T-helper 17 cell (primary cell): ENCODE measurements around the gene AFM. TPM values are rescaled to one million over a fixed set of nuclear protein-coding genes. Genes with fewer than 3 reads are reported as not detected.
"Not testable (repeated sequence)": the region's sequence is repeated elsewhere in the genome, so short reads cannot be mapped to it uniquely, and the experiment has no call there.

Experiments
- ATAC-seq: fragments of 150-1000 bp; cut with Tn5 transposase; 2 replicates; pipeline ENCODE4 v1.10.0; 2021; ENCODE audit warnings: mild to moderate bottlenecking, moderate library complexity
- DNase-seq, 3 donors: peaks; one replicate each; pipeline versions ENCODE4 v3.0.0 to v3.0.0-alpha.2; 2020 to 2021
- H3K9me3 ChIP-seq: one replicate; pipeline ENCODE4 v1.7.0; 2013; ENCODE audit warnings: low read length, mild to moderate bottlenecking; ENCODE audit not compliant: control insufficient read depth, poor library complexity, severe bottlenecking
- H3K27ac Mint-ChIP-seq: one replicate; pipeline ENCODE4 v1.8.0; 2022; ENCODE audit warnings: mild to moderate bottlenecking, moderate library complexity, mixed read lengths
- H3K27me3 Mint-ChIP-seq: one replicate; pipeline ENCODE4 v1.8.0; 2022; ENCODE audit warnings: mixed read lengths
- H3K36me3 Mint-ChIP-seq: one replicate; pipeline ENCODE4 v1.8.0; 2022; ENCODE audit warnings: low read depth, mixed read lengths
- H3K4me1 Mint-ChIP-seq: one replicate; pipeline ENCODE4 v1.8.0; 2022; ENCODE audit warnings: mild to moderate bottlenecking, mixed read lengths
- H3K4me3 Mint-ChIP-seq: one replicate; pipeline ENCODE4 v1.8.0; 2022; ENCODE audit warnings: mild to moderate bottlenecking, moderate library complexity, mixed read lengths
- total RNA-seq, 4 donors: library from RNA in 2 of 4; stranded (reverse) in 2 of 4; gene quantifications; one replicate each; pipeline ENCODE4 v1.2.3 and lab custom pipeline; 2022 to 2026

Gene AFM
- total RNA-seq, 2 donors from 2014 or later, result not detected

- Mint-ChIP-seq H3K36me3 (peaks cover 2% of the 10 kb centered on the region), H3K4me3 (no peak overlapping the region), H3K27me3 (peaks cover 16% of the 10 kb centered on the region), H3K4me1 (no peaks in the 10 kb centered on the region), H3K27ac (no peak overlapping the region)
- no peak for DNase-seq
- ATAC-seq, result no peak
- H3K9me3 ChIP-seq, result no peaks in the 10 kb centered on the region
These were observed 59.7 kb downstream of the AFM start for GRCh38 chr4:73541251-73541650.

GRCh38 chr4:73544620-73545019, 63.1 kb downstream of the AFM start:
- no peaks in the 10 kb centered on the region for H3K9me3 ChIP-seq
- Mint-ChIP-seq H3K27me3 (peaks cover 12% of the 10 kb centered on the region), H3K36me3 (no peaks in the 10 kb centered on the region), H3K4me3 (no peak overlapping the region), H3K27ac (no peak overlapping the region), H3K4me1 (peaks cover 3% of the 10 kb centered on the region)
- ATAC-seq (no peak), DNase-seq (no peak)

DNA sequence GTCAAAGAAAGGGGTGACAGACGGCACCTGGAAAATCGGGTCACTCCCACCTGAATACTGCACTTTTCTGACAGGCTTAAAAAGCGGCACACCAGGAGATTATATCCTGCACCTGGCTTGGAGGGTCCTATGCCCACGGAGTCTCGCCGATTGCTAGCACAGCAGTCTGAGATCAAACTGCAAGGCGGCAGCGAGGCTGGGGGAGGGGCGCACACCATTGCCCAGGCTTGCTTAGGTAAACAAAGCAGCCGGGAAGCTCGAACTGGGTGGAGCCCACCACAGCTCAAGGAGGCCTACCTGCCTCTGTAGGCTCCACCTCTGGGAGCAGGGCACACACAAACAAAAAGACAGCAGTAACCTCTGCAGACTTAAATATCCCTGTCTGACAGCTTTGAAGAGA, 69.3 kb downstream of the AFM start:
- DNase-seq, H3K9me3 ChIP-seq, H3K27ac Mint-ChIP-seq, H3K4me1 Mint-ChIP-seq, H3K36me3 Mint-ChIP-seq, ATAC-seq, H3K4me3 Mint-ChIP-seq: not testable (repeated sequence)
- peaks cover 12% of the 10 kb centered on the region for H3K27me3 Mint-ChIP-seq

Other genes starting within 250 kb of the AFM start
- 10 to 100 TPM; 46.7 to 49.3 TPM for gene ANKRD17, start 222.9 kb upstream of the AFM start, total RNA-seq
- not detected for gene ALB, start 77.5 kb upstream of the AFM start, total RNA-seq
- gene AFP, start 45.5 kb upstream of the AFM start, total RNA-seq, result not detected
- gene RASSF6, start 138.7 kb downstream of the AFM start, total RNA-seq, result 1 to 10 TPM; 1.4 to 1.7 TPM